ENCODE measurements around the gene DBNDD1.
"Not testable (repeated sequence)": the region's sequence is repeated elsewhere in the genome, so short reads cannot be mapped to it uniquely, and the experiment has no call there.

Gene DBNDD1, protein sequence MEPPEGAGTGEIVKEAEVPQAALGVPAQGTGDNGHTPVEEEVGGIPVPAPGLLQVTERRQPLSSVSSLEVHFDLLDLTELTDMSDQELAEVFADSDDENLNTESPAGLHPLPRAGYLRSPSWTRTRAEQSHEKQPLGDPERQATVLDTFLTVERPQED

DNA sequence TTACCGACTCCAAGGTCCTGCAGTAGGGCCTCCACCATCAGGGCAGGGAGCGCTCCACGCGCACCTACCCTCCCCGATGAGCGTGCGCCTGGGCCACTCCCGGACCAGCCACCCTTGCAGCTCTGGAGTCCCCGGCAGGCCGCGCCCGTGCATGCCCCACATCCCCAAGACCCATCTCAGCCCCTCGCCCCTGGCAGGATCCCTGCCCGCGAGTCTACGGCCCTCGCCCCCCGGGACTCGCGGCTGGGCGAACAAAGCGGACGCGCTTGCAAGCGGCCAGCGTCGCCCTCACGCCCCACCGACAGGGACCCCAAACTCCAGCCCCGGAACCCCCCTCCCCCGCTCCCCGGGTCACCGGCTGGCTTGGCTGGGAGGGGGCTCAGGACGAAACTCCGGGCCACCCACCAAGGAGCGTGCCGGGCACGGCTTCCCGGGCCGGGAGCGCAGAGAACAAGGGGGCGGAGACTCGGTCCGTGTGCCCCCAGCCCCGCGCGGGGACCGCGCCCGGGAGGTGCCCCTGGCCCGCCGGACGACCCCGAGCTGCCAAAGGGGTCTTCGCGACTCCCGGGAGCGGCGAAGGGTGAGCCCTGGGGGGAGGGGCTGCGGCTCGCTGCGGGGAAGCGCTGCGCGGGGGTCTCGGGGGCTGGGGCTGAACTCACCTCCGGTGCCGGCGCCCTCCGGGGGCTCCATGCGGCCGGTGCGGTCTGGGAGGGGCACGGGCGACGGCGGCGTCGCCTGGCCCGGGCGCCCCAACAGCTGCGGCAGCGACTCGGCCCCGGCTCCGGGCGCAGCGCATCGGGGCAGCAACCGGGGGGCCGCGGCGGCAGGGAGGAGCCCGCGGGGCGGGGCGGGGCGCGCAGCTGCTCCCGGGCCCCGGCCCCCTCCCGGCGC lies at the start of gene DBNDD1:
Gene DBNDD1, minus strand, starts transcription at position 805 of the 891 bp plus-strand sequence. Its CDS starts 115 bp downstream, at position 690.
- no peak for DNase-seq

DNA sequence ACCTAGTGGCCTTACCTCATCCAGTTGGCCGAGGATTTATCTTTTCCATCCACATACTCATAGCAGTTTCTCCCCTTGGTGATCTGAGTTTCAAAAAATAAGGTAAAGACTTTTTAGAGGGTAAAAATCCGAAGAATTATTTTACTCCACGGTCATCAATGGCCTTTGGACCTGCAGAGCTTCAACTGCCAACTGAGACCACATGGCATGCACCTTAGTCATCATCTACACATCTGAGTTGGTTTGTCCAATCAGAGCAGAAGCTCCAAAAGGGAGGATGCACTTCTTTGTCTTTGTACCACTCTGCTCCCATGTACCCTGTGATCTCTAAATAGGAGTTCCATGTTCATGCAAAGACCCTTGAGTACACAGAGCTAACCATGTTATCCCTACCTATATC lies 42.2 kb upstream of the DBNDD1 start:
- no peak for DNase-seq

DNA sequence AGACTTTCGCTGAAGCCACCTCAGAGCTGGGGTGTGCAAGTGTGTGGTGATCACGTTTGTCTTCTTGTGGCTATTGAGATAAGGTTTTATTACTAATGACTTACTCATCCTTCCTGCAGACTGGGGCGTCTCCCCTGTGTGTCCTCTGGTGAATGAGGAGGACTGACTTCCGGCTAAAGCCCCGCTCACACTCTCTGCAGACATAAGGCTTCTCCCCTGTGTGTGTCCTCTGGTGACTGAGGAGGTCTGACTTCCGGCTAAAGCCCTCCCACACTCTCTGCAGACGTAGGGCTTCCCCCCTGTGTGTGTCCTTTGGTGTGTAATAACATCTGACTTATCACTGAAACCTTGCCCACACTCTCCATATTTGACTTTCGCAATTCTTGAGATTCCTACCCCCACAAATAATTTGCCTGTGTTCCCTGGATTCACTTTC lies 38.5 kb upstream of the DBNDD1 start:
- DNase-seq = no peak

DNA sequence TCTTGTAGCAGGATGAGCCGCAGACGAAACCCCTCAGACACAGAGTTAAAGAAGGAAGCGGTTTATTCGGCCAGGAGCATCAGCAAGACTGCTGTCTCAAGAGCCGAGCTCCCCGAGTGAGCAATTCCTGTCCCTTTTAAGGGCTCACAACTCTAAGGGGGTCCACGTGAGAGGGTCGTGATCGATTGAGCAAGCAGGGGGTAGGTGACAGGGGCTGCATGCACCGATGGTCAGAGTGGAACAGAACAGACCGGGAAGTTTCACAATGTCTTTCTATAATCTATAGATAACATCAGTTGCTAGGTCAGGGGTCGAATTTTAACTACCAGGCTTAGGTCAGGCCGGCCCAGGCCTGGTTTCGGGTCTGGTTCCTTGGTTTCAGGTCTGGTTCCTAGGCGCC lies 37.3 kb upstream of the DBNDD1 start:
- not testable (repeated sequence) for DNase-seq

DNA sequence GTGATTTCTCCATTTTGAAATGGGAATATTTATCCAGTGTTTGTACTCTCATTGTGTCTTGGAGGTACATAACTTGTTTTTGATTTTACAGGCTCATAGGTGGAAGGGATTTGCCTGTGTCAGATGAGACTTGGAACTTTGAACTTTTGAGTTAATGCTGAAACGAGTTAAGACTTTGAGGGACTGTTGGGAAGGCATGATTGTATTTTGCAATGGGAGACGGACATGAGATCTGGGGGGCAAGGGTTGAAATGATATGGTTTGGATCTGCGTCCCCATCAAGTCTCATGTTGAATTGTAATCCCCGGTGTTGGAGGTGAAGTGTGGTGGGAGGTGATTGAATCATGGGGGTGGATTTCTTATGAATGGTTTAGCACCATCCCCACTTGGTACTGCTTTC lies 36.1 kb upstream of the DBNDD1 start:
- no peak for DNase-seq

DNA sequence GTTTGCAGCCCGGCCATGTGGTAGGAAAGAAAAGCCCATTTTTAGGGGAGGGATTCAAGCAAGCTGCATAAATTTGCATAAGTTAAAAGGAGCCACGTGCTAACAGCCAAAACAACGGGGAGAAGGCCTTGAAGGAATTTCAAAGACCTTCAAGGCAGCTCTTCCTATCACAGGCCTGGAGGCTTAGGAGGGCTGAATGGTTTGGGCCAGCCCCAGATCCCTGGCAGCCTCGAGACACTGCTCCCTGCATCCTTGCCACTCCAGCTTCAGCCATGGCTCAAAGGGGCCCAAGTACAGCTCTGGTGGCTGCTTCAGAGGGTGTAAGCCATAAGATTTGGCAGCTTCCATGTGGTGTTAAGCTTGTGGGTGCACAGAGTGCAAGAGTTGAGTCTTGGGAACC lies 35.3 kb upstream of the DBNDD1 start:
- no peak for DNase-seq

DNA sequence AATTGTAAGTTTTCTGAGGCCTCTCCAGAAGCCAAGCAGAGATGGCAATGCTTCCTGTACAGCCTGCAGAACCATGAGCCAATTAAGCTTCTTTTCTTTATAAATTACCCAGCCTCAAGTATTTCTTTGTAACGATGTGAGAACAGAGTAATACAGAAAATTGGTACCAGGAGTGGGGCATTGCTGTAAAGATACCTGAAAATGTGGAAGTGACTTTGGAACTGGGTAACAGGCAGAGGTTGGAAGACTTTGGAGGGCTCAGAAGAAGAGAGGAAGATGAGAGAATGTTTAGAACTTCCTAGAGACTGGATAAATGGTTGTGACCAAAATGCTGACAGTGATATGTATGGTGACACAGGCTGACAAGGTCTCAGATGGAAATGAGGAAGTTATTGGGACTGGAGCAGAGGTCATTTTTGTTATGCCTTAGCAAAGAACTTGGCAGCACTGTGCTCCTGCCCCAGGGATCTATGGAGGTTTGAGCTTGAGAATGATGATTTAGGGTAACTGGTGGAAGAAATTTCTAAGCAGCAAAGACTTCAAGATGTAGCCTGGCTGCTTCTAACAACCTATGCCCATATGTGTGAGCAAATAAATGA lies 34.7 kb upstream of the DBNDD1 start:
- peak in 1 of 2 experiments; percentile 14 for DNase-seq

DNA sequence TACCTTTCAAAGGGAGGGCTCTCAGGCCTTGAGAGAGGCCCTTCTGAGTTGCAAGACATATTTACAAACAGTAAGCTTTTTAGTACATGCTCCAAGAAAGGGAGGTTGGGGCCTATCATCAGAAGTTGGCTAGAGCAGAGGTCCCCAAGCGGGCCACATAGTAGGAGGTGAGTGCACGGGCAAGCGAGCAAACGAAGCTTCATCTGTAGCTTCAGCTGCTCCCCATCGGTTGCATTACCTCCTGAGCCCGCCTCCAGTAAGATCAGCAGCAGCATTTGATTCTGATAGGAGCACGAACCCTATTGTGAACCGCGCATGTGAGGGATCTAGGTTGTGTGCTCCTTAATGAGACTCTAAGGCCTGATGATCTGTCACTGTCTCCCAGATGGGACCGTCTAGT lies 31.7 kb upstream of the DBNDD1 start:
- no peak for DNase-seq

DNA sequence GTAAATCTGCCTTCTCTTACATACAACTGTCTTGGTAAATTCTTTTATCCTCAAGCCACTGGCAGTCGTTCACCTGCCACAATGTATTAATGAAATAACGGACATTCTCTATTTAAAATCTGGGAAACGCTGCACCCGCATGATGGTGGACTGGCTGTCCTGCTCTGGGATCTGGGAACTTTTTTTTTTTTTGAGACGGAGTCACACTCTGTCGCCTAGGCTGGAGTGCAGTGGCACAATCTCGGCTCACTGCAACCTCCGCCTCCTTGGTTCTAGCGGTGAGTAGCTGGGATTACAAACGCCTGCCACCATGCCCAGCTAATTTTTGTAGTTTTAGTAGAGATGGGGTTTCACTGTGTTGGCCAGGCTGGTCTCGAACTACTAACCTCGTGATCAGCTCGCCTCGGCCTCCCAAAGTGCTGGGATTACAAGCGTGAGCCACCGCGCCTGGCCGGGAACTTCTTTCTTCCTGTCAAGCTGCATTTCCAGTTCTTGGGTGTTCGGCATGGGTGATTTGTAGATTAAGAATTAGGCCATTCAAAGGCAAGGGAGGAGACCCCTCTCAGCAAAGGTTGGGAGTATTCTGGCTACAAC lies 29.6 kb upstream of the DBNDD1 start:
- DNase-seq = no peak

DNA sequence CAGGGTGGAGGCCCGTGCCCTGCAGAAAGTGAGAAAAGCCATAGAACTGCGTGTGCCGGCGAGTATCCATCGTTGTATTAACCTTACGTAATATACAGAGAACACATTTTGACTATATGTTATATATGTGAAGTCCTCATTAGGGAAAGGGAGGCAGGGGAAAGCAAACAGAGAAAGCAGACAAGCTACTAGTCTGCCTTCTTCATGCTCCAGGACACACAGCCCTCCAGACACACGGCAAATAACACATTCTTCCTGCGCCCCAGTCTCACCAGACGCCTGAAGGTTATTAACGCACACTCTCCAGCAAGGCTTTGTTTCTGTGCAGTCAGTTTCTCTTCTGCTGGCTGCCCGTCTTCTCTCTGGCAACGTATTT lies 29.1 kb upstream of the DBNDD1 start:
- DNase-seq = no peak

DNA sequence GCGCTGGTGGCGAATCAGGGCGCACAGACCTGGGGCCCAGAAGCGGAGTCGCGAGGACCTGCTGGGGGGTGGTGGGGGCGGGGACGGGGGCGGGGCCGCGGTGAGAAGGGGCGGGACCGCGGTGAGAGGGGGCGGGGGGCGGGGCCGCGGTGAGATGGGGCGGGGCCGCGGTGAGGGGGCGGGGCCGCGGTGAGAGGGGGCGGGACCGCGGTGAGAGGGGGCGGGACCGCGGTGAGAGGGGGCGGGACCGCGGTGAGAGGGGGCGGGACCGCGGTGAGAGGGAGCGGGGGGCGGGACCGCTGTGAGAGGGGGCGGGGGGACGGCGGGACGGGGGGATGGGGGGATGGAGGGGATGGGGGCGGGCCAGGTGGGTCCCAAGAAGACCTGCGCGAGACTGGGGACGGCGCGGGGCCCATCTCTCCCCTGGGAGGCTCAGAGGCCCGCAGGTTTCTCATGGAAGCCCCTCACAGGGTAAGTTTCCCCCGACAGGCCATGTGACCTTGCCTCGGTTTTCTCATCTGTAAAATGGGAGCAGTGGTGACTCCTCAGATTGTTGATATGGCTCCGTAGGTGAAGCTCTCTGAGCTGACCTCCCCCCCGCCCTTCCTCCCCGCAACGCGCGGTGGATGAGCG lies 28.6 kb upstream of the DBNDD1 start:
- no peak for DNase-seq

DNA sequence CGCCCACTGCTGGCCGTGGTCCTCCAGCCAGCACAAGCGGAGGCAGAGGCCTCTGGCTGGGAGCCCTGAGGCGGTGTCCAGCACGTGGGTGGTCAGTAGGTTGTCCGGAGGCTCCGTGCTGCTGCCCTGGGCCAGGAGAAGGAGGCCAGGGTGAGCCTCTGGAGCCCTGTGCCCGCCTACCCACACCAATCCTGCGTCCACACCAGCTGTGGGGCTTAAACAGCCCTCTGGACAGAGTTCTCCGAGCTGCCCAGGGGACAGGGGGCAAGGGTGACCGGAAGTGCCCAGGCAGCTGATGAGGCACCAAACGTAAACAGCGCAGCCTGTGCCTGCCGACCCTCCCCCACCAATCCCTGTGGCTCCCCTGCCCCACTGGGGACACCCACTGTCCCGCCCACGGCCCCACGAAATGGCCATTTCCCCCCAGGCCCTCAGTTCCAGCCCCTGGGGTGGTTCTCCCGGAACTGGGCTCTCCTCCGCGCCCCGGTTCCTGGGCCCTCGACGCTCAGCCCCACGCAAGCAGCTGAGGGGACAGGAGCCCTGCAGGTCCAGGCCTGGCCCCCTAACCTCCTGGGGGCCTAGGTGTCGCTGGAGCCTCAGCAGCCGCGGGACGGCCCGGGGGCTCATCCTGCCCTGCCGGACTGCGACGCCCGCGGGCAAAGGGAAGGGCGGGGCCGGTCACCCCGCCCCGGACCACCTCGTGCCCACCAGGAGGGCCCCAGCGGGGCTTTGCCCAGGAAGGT lies 27.9 kb upstream of the DBNDD1 start:
- no peak for DNase-seq

DNA sequence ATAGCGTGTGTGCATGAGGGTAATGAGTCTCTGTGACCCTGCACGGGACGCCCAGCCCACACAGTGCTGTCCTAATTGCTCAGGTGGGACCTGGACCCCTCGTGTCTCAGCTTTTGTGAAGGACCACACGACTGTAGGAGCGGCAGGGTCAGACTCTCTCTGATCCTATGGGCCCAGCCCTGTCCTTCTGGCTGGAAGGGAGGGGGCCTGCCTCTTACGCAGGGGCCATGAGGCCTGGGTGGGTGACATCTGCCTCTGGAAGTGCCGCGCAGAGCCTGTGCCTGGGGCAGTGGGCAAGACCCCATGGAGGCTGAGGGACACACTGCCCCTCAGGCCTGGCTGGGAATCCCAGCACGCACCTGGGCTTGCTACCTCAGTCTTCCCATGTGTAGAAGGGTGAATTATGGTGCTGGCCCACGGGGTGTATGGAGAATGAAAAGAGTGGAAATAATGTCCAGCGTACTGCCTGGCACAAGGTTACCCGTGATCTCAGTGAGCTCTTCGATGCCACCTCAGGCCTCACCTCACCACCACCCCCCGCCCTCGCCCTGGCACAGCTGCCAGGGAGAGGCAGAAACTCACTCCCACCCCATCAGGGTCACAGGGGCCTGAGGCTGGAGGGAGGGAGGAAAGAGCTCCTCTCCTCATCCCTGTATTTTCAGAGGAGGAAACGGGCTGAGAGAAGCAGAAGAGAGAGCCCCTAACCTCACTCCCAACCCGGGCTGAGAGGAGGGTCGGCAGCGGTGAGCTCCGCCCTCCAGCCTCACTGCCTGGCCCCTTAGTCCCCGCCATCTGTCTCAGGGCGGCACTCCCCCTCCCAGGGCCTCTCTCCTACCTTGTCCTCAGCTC lies 27.1 kb upstream of the DBNDD1 start:
- DNase-seq = no peak

DNA sequence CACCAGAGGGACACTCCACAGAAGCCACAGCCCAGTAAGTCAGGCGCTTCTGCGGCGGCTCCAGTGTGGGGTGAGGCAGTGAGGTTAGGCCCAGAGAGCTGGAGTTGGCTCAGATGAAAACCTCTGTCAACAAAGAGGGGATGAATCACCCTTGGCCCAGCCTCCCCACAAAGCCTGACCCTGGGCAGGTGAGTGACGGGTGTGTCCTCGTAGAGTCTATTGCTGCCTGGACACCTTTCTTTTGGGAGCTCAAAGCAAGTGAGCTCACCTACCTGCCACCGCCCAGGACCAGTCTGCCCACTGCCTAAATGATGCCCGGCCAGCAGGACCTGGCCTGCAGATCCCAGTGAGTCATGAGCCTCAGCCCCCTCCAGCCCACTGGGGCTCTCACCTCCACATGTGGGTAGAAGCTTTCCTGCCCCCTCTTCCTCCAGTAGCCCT lies 24.9 kb upstream of the DBNDD1 start:
- no peak for DNase-seq

DNA sequence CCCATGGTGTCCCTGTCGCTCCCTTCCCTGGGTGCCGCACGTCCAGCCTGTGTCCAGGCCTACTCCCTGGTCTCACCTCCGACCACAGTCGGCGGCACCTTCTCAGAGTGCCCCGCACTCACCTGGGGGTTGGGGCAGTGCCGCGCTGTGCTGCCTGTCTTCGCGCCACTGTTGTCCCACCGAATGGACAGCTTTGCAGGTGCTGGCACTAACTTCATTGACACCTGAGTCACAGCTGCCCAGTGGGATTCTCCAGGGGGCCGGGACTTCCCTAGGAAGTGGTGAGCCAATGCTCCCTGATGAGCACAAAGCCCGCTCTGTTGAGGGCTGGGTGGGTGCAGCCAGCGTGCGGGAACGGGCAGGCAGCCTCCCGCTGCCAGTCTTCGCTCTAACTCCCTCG lies 24.3 kb upstream of the DBNDD1 start:
- no peak for DNase-seq

DNA sequence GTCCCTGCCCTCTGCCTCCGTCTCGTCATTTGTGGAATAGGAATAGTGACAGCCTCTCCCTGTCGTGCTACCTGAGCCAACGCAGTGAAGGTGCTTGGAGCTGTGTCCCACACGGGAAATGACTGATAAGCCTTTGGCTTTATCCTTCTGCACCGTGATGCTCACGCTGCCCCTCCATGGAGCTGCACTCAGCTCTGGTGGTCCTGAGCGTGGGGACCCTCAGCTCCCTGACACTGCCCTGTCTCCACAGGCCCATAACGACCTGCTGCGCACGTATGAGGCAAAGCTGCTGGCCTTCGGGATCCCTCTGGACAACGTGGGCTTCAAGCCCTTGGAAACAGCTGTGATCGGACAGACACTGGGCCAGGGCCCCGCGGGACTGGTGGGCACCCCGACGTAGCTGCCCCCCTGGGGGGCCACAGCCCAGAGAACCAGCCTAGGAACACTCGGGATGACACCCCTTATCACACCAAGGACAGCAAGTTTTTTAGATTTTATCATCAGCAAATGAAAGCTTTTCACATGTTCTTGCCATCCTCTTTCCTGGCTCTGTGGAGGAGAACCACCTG lies 23.8 kb upstream of the DBNDD1 start:
- DNase-seq = no peak

DNA sequence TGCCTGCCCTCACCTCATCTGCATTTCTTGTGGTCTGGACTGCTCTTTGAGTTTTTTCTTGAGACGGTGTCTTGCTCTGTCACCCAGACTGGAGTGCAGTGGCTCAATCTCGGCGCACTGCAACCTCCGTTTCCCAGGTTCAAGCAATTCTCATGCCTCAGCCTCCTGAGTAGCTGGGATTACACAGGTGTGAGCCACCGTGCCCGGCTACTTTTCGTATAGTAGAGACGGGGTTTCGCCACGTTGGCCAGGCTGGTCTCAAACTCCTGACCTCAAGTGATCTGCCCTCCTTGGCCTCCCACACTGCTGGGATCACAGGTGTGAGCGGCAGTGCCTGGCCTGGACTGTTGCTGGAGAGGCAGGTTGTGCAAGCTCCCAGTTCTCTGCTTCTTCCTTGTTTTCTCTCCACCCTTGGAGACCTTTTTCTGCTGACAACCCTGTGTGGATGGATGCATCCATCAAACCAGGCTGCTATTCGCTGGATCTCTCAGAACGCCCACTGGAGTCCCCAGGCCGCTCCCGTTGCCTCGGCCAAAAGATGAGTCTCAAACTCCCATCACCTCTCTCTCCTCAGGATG lies 22.7 kb upstream of the DBNDD1 start:
- no peak for DNase-seq

DNA sequence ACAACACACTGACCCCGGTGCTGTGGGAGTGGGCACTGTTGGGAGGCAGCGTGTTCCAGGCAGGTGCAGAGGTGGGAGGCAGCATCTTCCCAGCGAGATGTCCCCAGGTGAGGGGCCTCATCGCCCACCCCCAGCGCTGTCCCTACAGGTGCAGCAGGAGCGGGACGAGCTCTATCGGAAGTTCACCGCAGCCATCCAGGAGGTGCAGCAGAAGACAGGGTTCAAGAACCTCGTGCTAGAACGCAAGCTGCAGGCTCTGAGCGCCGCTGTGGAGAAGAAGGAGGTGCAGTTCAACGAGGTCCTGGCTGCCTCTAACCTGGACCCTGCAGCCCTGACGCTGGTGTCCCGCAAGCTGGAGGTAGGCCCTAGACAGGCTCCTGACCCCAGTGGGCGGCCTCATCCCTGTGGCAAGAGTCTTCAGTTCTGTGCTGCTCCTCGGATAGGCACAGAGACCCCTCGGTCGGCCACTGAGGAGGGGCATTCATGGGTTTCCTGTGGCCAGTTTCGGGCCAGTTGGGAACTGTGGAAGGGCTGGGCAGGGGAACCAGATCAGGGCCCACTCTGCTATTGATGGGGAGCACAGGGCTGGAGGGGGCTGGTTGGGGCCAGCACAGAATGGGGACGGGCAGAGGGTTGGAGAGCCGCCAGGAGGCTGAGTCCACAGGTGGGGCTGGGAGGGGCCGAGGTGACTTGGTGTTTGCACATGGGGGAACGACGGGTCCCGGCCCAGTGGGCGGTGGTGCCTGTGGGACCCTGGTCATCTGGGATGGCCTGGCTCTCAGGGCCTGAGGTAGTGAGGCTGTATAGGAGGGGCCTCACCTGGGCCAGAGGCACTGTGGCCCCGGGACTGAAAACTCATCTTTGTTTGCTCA lies 21.1 kb upstream of the DBNDD1 start:
- no peak for DNase-seq

DNA sequence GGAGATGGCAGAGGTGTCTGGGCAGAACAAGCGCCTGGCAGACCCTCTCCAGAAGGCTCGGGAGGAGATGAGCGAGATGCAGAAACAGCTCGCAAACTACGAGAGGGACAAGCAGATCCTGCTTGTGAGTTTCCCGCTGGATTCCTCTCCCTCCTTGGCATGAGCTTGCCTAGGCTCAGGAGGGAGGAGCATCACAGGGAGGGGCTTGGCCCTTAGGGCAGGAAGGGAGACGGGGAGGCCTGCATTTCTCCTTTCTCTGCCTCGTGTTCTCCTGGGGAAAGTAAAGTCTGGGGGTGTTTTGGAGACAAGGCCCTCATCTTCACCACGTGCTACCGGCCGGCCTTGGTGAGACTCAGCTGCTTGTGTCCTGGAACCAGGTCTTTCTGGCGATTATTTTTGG lies 18.0 kb upstream of the DBNDD1 start:
- no peak for DNase-seq

DNA sequence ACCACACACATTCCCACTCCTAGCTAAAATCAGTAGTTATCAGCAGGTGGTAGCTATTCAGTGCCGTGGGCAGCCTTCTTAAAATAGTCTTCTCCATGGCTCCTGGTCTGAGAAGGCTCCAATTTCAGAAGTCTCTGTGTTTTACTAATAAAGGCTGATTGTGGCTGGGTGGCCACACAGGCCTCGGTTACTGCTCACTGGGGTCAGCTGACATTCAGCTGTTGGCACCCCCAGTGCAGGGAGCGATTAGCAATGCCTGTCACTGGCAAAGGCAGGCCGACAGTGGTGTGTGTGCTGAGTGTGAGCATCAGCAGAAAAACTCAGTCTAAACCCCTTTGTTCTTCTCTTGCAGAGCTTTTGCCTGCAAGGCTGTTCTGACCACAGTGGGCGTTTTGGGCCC lies 16.6 kb upstream of the DBNDD1 start:
- no peak for DNase-seq
